SK-N-SH (cell line): ENCODE results near the gene MOK. TPM values are rescaled to one million over a fixed set of nuclear protein-coding genes. Genes with fewer than 3 reads are reported as not detected.
"Not testable (repeated sequence)": the region's sequence is repeated elsewhere in the genome, so short reads cannot be mapped to it uniquely, and the experiment has no call there.

Source experiments
- CTCF ChIA-PET: fragments of 300-600, 350-600 bp; formaldehyde crosslinking; extraction: SDS; loops from one replicate; lab custom pipeline; 2021; lab: Yijun Ruan, JAX
- POLR2A ChIA-PET: fragments of 350-600 bp; sonication (Branson Sonifier 250); formaldehyde crosslinking; extraction: SDS; loops from one replicate; lab custom pipeline; 2020; ENCODE audit warnings: antibody characterized with exemption, inconsistent platforms; lab: Yijun Ruan, JAX
- DNase-seq: peaks from one replicate; pipeline ENCODE4 v3.0.0; 2012
- H2AFZ ChIP-seq: fragments of 200-600 bp; sonication (generic); 2 replicates; pipeline ENCODE4 v1.8.1; 2016; ENCODE audit warnings: antibody characterized with exemption, mild to moderate bottlenecking, low read depth
- H3F3A ChIP-seq: fragments of 200-600 bp; sonication (generic); replicated peaks from 2 replicates; pipeline ENCODE3; 2016; ENCODE audit warnings: antibody characterized with exemption, mild to moderate bottlenecking; ENCODE audit not compliant: insufficient read depth
- H3K27ac ChIP-seq, 2 experiments: fragments of 200-500 bp in 1 of 2; fragments of 200-600 bp in 1 of 2; sonication (Bioruptor generic) in 1 of 2; sonication (generic), shearing (Covaris generic) in 1 of 2; 2 replicates each; pipeline versions ENCODE4 v1.5.1 to v1.6.1; 2014 to 2016; ENCODE audit warnings: low read depth in 2 of 2, inconsistent platforms in 1 of 2, low read length in 1 of 2, mild to moderate bottlenecking in 1 of 2, mixed read lengths in 1 of 2
- H3K27me3 ChIP-seq: fragments of 200-600 bp; sonication (generic), shearing (Covaris generic); 2 replicates; pipeline ENCODE4 v1.6.1; 2016; ENCODE audit warnings: mixed run types; ENCODE audit not compliant: insufficient read depth
- H3K36me3 ChIP-seq, 2 experiments: fragments of 200-500 bp in 1 of 2; fragments of 200-600 bp in 1 of 2; sonication (Bioruptor generic) in 1 of 2; sonication (generic) in 1 of 2; replicated peaks in 1 of 2; 2 replicates each; pipeline versions ENCODE3 to v1.5.1; 2014 to 2016; ENCODE audit warnings: low read length in 1 of 2, mild to moderate bottlenecking in 1 of 2; ENCODE audit not compliant: insufficient read depth in 2 of 2, control insufficient read depth in 1 of 2
- H3K4me1 ChIP-seq, 2 experiments: fragments of 200-500 bp in 1 of 2; fragments of 200-600 bp in 1 of 2; sonication (Bioruptor generic) in 1 of 2; sonication (generic), shearing (Covaris generic) in 1 of 2; 2 replicates each; pipeline versions ENCODE4 v1.5.1 to v1.6.1; 2014 to 2016; ENCODE audit warnings: low read depth in 1 of 2, low read length in 1 of 2, mixed run types in 1 of 2; ENCODE audit not compliant: insufficient read depth in 2 of 2, control insufficient read depth in 1 of 2
- H3K4me2 ChIP-seq: fragments of 200-600 bp; sonication (generic), shearing (Covaris generic); 2 replicates; pipeline ENCODE4 v1.6.1; 2017; ENCODE audit warnings: mixed run types
- H3K4me3 ChIP-seq, 2 experiments: fragments of 200-500 bp in 1 of 2; fragments of 200-600 bp in 1 of 2; sonication (Bioruptor generic) in 1 of 2; sonication (generic), shearing (Covaris generic) in 1 of 2; 2 replicates each; pipeline versions ENCODE4 v1.5.1 to v1.8.1; 2014 to 2016; ENCODE audit warnings: low read depth in 2 of 2, inconsistent platforms in 1 of 2, low read length in 1 of 2, mild to moderate bottlenecking in 1 of 2, mixed read lengths in 1 of 2, moderate library complexity in 1 of 2
- H3K79me2 ChIP-seq: fragments of 200-600 bp; sonication (generic); 2 replicates; pipeline ENCODE4 v1.8.1; 2017; ENCODE audit warnings: mild to moderate bottlenecking; ENCODE audit not compliant: insufficient read depth
- H3K9ac ChIP-seq: fragments of 200-600 bp; sonication (generic); 2 replicates; pipeline ENCODE4 v1.6.1; 2017; ENCODE audit warnings: mixed run types
- H3K9me2 ChIP-seq: fragments of 200-600 bp; sonication (generic); 2 replicates; pipeline ENCODE4 v1.6.1; 2017; ENCODE audit warnings: mixed run types
- H3K9me3 ChIP-seq: fragments of 200-600 bp; sonication (generic); 2 replicates; pipeline ENCODE4 v1.6.1; 2017; ENCODE audit warnings: mixed run types, mild to moderate bottlenecking, moderate library complexity
- H4K20me1 ChIP-seq: fragments of 200-600 bp; sonication (generic); 2 replicates; pipeline ENCODE4 v1.6.1; 2017; ENCODE audit warnings: mild to moderate bottlenecking, mixed run types; ENCODE audit not compliant: insufficient read depth
- CHD2 ChIP-seq: fragments of 150-350 bp; IDR thresholded peaks from 2 replicates; pipeline ENCODE4 v1.6.1; 2018; ENCODE audit warnings: low read length; ENCODE audit not compliant: partially characterized antibody
- ELF1 ChIP-seq: IDR thresholded peaks from 2 replicates; pipeline ENCODE4 v1.4.0; 2012
- FOSL2 ChIP-seq: IDR thresholded peaks from 2 replicates; pipeline ENCODE4 v1.4.0; 2012; ENCODE audit warnings: low read depth, mild to moderate bottlenecking, moderate library complexity, borderline replicate concordance
- FOXM1 ChIP-seq: IDR thresholded peaks from 2 replicates; pipeline ENCODE4 v1.4.0; 2012; ENCODE audit warnings: low read depth, mild to moderate bottlenecking
- GABPA ChIP-seq: IDR thresholded peaks from 2 replicates; pipeline ENCODE4 v1.4.0; 2012; ENCODE audit warnings: low read depth, mild to moderate bottlenecking
- GATA2 ChIP-seq: sonication (generic); formaldehyde crosslinking; IDR thresholded peaks from 2 replicates; pipeline ENCODE4 v1.5.0; 2020; ENCODE audit warnings: mild to moderate bottlenecking, missing genetic modification reagents
- JUND ChIP-seq: IDR thresholded peaks from 2 replicates; pipeline ENCODE4 v1.4.0; 2012
- MXI1 ChIP-seq: IDR thresholded peaks from 2 replicates; pipeline ENCODE4 v1.6.1; 2012; ENCODE audit warnings: mild to moderate bottlenecking, low read depth, low read length, improper control_type of control experiment
- RFX5 ChIP-seq: IDR thresholded peaks from 2 replicates; pipeline ENCODE4 v1.6.1; 2012; ENCODE audit warnings: mild to moderate bottlenecking, improper control_type of control experiment, low read length
- SMC3 ChIP-seq: IDR thresholded peaks from 2 replicates; pipeline ENCODE4 v1.6.1; 2012; ENCODE audit warnings: low read depth, low read length, improper control_type of control experiment
- TAF1 ChIP-seq: IDR thresholded peaks from 2 replicates; pipeline ENCODE4 v1.6.1; 2012; ENCODE audit warnings: low read depth, mild to moderate bottlenecking, low read length, moderate library complexity, borderline replicate concordance
- TCF12 ChIP-seq: IDR thresholded peaks from 2 replicates; pipeline ENCODE4 v1.4.0; 2012
- TEAD4 ChIP-seq: IDR thresholded peaks from 2 replicates; pipeline ENCODE4 v1.4.0; 2012; ENCODE audit warnings: mild to moderate bottlenecking, borderline replicate concordance; ENCODE audit not compliant: insufficient read depth
- YY1 ChIP-seq: IDR thresholded peaks from 2 replicates; pipeline ENCODE4 v1.4.0; 2012; ENCODE audit warnings: low read depth, mild to moderate bottlenecking
- WGBS: methylation state at CpG from one replicate; pipeline ENCODE4 v1.1.6; 2017; ENCODE audit warnings: low lambda C conversion rate; 5-methylcytosine and 5-hydroxymethylcytosine counted together
- polyA plus RNA-seq, 3 experiments: library from polyadenylated mRNA; depleted of rRNA; stranded (reverse); fragments of >200 nt; gene quantifications; 2 replicates each; pipeline ENCODE4 v1.2.3, GENCODE V29; 2012
- TF ChIP-seq, protein P1 (sequence below): IDR thresholded peaks from 2 replicates; pipeline ENCODE4 v1.4.0; 2012; ENCODE audit warnings: low read depth, borderline replicate concordance
- TF ChIP-seq, protein P2 (sequence below): IDR thresholded peaks from 2 replicates; pipeline ENCODE4; 2012

The MOK gene
- polyA plus RNA-seq, 1 of the 3 experiments (the other 2 are of a cell fraction), result 13.3 TPM

DNA sequence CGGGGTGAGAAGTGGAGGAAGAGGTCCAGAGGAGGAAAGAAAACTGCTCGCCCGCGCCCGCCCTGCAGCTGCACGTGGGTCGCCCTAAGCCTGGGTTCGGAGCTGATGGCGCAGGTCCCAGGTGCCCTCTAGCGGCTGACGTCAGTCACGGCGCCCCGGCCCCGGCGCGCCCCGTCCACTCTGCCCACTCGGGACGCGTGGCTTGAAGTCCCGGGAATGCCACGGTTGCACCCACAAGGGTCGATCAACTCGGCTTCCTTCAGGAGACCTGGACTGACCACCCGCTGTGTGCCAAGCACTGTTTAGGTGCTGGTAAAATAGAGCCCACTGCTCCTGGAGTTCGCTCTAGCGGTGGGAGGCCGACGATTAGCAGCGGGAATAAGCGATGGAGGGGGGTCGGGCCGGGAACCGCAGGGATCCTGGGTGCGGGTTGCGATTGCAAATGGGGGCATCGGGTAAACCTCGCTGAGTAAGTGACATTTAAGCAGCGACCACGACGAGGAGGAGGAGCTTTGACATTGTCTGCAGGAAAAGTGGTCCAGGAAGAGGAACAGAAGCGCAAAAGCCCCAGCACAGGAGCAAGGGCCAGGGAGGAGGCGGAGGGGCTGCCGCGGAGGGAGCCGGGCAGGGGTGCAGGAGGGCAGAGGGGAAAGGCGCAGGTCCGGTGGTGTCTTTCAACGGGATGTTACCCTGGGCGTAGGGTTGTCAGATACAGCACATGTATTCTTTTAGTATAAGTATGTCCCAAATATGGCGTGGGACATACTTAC, 9.5 kb upstream of the MOK start (continued):
- no peak for TF ChIP-seq FOSL2
- TF ChIP-seq TCF12, result no peak
- no peak for TF ChIP-seq GABPA
- TF ChIP-seq MXI1, result peak; percentile 98
- no peak for TF ChIP-seq RFX5
- no peak for TF ChIP-seq FOXM1
- TF ChIP-seq CHD2, result no peak
- TF ChIP-seq JUND, result no peak
- TF ChIP-seq GATA2 (CRISPR knock-in tag), result no peak
- TF ChIP-seq, protein P1, sequence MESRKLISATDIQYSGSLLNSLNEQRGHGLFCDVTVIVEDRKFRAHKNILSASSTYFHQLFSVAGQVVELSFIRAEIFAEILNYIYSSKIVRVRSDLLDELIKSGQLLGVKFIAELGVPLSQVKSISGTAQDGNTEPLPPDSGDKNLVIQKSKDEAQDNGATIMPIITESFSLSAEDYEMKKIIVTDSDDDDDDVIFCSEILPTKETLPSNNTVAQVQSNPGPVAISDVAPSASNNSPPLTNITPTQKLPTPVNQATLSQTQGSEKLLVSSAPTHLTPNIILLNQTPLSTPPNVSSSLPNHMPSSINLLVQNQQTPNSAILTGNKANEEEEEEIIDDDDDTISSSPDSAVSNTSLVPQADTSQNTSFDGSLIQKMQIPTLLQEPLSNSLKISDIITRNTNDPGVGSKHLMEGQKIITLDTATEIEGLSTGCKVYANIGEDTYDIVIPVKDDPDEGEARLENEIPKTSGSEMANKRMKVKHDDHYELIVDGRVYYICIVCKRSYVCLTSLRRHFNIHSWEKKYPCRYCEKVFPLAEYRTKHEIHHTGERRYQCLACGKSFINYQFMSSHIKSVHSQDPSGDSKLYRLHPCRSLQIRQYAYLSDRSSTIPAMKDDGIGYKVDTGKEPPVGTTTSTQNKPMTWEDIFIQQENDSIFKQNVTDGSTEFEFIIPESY, result no peak
- no peak for TF ChIP-seq YY1

DNA sequence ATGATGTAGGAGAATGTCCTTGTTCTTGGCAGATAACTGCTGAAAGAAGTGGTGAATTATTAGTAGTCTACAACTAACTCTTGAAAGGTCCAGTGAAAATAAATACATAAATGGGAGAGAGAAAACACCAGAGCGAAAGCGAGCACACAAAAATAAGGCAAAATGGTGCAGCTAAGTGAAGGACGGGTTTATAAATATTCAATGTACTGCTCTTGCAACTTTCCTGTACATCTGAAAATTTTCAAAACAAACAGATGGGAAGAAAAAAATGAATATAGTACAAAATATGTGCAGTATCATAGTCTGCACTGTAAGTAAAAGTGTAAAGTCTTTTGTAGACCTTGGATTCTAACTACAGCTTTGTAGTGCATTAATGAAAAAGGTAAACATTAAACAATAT, 1.3 kb downstream of the MOK start:
- Histone ChIP-seq H4K20me1 (no peaks in the 10 kb centered on the region), H3K9ac (peak overlapping the region; percentile 93; the same call in 1 of the 2 replicates), H3K27me3 (no peaks in the 10 kb centered on the region), H3K4me1 (no peaks in the 10 kb centered on the region; a peak in 1 of 4 replicates), H3K9me2 (no peaks in the 10 kb centered on the region), H3K4me3 (peak overlapping the region in 1 of 2 experiments; percentile 86; a peak in 2 of 4 replicates), H3K36me3 (no peaks in the 10 kb centered on the region), H3K79me2 (peaks cover 8% of the 10 kb centered on the region; the same call in 1 of the 2 replicates), H3K9me3 (no peaks in the 10 kb centered on the region), H2AFZ (peak overlapping the region; percentile 83; the same call in 1 of the 2 replicates), H3K27ac (no peak overlapping the region), H3F3A (no peaks in the 10 kb centered on the region), H3K4me2 (peak overlapping the region; percentile 86; the same call in 1 of the 2 replicates)
- TF ChIP-seq ELF1 (no peak), CHD2 (no peak), GABPA (no peak), SMC3 (no peak), TAF1 (no peak), TEAD4 (no peak), TCF12 (no peak), YY1 (no peak)
- TF ChIP-seq, protein P2, sequence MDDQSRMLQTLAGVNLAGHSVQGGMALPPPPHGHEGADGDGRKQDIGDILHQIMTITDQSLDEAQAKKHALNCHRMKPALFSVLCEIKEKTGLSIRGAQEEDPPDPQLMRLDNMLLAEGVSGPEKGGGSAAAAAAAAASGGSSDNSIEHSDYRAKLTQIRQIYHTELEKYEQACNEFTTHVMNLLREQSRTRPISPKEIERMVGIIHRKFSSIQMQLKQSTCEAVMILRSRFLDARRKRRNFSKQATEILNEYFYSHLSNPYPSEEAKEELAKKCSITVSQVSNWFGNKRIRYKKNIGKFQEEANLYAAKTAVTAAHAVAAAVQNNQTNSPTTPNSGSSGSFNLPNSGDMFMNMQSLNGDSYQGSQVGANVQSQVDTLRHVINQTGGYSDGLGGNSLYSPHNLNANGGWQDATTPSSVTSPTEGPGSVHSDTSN, result no peak
- DNase-seq, result no peak
- POLR2A ChIA-PET, result interaction anchor here (0.5 to 0.6 kb wide), 2 partner anchors 47 to 115 kb away, joined by 3 to 4 read pairs; no protein-coding TSS in a partner anchor
- WGBS, result 93% methylated on average over 3 of the region's 3 CpGs
- CTCF ChIA-PET, result interaction anchor here (1.0 to 3.9 kb wide), 3 partner anchors 8 to 207 kb away, joined by 5 to 48 read pairs (median 5); no protein-coding TSS in a partner anchor

DNA sequence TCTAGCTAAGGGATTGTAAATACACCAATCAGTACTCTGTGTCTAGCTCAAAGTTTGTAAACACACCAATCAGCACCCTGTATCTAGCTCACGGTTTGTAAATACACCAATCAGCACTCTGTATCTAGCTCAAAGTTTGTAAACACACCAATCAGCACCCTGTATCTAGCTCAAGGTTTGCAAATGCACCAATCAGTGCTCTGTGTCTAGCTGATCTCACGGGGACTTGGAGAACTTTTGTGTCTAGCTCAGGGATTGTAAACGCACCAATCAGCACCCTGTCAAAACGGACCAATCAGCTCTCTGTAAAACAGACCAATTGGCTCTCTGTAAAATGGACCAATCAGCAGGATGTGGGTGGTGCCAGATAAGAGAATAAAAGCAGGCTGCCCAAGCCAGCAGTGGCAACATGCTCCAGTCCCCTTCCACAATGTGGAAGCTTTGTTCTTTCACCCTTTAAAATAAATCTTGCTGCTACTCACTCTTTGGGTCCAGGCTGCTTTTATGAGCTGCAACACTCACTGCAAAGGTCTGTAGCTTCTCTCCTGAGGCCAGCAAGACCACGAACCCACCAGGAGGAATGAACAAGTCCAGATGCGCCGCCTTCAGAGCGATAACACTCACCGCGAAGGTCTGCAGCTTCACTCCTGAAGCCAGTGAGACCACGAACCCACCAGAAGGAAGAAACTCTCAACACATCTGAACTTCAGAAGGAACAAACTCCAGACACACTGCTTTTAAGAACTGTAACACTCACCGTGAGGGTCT, 6.5 kb downstream of the MOK start:
- H3K9ac ChIP-seq, H3K27me3 ChIP-seq, H3F3A ChIP-seq, H2AFZ ChIP-seq, POLR2A ChIA-PET, H3K4me3 ChIP-seq, H3K4me2 ChIP-seq, DNase-seq, H3K9me2 ChIP-seq, H3K79me2 ChIP-seq, H3K27ac ChIP-seq, H3K4me1 ChIP-seq, H4K20me1 ChIP-seq, H3K36me3 ChIP-seq, H3K9me3 ChIP-seq: not testable (repeated sequence)
- WGBS, result 89% methylated on average over 12 of the region's 12 CpGs
- CTCF ChIA-PET, result interaction anchor here (0.6 kb wide), 1 partner anchor 18 kb away, joined by 3 read pairs; no protein-coding TSS in a partner anchor
